SIG-M5 treated with dmso at 0.1 percent for 504 hours (cell line): ENCODE data around the gene ANKH.
"Not testable (repeated sequence)": the region's sequence is repeated elsewhere in the genome, so short reads cannot be mapped to it uniquely, and the experiment has no call there.

ENCODE experiments used
- DNase-seq: peaks from one replicate; lab custom pipeline; 2025; ENCODE audit not compliant: unreplicated experiment; lab: John Stamatoyannopoulos, UW

ANKH gene

DNA sequence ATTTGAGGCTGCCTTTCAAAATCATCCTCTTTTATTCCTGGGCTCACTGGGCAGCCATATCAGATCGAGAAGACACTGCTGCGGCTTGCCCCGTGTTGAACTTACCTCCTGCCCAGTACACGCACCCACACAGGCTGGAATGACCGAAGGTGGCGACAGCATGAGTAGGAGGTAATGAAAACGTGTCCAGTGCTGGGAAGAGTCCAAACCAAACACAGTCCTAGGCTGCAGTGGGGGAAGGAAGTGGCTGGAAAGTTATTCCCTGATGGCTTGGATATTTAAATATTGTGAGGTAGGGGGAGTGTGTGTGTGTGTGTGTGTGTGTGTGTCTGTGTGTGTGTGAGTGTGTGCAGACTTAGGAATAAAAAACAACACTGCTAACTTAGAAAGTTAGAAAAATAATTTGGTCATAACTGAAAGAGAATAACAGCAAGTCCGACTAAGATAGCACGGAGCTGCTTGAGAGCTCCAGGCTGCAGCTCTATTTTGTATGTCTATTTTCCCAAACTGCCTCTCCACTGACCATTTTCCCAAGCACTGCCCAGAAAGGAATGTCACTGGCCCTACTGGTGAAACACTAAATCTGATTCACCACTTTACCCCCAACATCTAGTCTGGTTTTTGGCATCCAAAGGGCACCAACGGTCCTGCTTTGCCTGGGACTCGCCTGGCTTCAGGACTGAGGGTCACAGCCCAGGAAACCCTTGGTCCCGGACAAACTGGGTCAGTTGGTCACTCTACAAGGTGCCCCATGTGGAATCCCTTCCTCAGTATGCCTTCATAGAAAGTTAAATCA lies 41.2 kb downstream of the ANKH start:
- DNase-seq = no peak

DNA sequence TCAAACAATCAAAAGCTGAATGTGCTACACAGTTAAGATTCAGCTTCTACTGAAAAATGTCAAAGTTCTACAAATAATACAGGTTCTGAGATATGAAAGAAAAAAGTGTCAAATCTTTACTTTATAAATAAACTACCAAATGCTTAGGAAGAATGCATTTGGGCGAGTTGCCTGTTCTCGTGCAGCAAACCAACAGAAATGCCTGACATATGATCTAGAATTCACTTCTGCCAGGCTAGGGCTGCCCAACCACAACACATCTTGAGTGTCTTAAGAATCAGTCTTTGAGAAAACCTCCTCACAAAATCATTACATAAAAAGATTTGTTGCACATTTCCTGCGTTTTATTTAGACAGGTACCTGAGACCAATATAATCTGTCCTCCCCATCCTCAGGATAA lies 42.2 kb downstream of the ANKH start:
- DNase-seq = no peak

DNA sequence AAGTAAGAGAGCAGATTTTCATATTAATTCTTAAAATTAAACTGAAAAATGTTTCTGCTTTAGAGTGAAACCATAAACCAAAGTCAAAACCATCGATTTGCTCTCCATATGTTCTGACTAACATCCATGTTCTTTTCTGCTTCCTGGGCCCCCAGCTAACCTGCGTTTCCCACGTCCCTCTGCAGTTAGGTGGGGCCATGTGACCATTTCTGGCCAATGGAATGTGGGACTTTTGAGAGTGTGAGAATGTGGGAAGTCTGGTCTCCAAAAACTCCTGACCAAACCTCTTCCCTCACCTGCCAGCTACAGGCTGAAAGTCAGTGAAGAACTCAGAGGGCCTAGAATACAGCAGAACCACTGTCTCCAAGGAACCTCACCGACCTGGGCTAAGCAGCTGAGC lies 44.9 kb downstream of the ANKH start:
- DNase-seq = no peak

DNA sequence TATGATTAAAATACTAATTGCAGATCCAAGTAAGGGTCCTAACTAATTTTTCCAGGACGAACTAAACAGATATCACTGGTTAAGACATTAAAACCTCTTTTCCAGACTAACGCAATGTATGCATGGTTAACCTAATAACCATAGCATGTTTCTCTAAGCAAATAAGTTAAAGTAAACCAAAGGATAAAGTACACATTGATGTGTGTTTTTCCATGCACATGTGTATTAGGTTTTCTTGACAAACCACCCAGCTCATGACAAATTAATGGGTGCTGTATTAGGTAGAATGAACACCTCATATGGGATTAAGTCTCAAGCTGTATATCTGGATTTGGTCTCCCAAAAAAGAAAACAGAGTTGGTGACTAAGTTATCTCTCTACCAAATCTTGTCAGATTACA lies 45.6 kb downstream of the ANKH start:
- no peak for DNase-seq

DNA sequence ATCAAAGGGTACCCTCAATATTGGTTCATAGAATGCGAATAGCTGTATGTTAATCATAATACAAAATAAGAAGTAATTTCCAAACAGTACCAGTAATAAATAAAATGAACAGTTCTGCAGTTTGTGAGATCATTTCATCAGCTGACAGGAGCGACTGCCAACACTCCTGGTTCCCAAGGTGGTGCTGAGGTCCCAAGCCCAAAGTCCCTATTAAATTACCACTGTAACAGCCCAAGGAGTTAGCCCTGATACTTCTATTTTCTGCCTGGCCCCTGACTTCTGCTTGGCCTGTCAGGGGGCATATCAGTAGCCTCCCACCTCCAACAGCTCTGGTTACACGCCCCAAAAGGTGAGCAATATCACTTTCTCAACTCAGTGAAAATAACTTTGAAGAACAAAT lies 47.1 kb downstream of the ANKH start:
- no peak for DNase-seq

DNA sequence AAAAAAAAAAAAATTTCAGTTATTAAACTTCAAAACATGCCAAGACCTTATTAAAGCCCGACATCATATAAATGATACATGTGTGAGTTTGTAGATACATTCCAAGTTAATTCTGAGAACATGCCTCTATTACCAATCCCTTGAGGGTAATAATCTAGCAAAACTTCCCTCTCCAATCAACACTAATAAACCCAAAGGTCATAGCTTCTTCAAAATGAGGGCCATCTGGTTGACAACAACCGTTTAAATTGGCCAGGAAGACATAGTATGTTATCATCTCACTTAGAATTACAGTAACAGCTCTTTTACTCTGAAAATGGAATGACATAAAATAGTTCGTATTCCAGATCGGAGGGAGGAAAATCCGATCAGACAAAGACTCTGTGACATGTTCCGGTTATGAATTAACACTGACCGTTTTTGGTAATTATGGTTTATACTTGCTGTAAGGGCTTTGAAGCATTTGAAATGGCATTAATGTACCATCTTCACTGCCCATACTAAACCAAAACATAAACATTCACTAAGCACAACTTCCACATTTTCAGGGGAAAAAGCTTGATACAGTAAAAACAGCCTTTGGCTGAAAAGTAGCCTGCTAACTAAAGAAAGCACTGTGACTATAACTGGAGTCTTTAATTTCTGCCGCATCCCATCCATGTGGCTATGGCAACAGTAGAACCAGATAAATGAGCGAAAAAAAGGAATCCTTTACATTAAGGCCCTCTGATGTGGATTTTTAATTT lies 50.3 kb downstream of the ANKH start:
- no peak for DNase-seq

DNA sequence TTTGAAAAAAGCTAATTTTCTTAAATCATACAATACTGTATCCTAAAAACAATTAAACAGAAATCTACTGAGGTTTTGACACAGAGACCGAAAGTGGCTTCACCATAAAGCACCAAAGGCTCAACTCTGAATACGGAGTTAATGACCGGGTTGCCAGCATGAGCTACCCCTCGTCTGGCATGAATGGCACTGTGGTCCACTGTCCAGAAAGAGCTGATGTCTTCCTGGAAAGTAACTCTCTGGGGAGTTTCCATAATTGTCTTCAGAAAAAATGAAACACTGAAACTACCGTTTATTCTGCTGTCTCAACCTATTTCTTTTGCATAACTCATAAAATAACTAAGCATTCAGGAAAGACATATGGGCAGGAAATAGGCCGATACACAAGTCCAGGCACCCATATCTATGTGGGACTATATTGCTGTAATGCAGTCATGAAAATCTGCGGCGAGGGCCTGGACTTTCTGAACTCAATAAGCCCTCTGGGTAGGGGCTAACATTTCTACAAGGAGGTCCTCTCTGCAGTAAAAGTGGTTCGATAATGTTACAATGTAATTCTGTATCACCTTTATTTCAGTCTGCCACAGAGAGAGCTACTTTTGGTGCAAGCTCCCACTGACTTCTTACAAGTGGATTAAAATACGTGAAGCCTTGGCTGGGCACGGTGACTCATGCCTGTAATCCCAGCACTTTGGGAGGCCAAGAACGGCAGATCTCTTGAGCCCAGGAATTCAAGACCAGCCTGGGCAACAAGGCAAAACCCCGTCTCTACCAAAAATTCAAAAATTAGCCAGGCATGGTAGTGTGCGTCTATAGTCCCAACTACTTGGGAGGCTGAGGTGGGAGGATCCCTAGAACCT lies 52.4 kb downstream of the ANKH start:
- no peak for DNase-seq

DNA sequence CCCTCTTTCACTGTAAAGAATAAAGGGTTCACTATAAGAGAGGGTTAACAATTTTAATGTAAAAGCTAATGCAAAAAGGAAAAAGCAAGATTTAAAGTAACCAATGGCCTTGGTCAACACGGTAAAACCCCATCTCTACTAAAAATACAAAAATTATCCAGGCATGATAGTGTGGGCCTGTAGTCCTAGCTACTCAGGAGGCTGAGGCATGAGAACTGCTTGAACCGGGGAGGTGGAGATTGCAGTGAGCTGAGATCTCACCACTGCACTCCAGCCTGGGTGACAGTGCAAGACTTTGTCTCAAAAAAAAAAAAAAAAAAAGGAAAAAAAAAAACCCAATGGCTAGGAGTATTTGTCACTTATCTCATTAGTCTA lies 53.8 kb downstream of the ANKH start:
- DNase-seq = not testable (repeated sequence)

DNA sequence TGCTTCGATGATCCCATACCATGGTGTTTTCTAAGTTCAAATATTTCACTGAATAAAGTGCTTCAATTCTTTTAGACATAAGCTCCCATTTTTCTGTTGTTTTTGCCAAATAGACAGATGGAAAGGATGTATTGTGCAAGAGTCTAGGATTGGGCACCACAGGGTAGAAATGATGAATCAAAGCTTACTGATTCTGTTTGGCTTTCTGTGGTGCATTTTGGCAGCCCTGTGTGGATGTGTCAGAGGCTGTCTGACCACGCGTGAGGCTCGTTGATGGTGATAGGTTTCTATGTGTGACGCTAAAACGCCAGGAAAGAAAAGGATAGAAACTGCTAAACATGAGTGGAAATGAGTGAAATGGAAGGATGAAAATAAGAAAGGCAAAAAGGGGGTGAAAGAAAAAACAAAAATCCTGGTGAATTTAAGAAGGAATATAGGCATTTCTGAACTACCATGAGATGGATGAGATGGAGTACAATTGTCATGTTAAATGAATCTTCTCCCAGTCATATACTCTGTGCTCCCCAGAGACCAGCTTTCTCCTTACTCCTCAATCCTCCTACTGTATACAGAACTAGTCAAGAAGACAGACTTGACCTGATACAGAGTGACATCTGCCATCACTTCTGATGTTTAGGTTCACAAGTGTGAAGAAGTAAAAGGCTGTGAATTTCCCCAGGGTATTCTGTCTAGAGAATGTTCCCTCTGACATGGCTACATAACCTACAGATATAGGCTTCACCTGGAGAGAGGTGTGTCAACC lies 54.4 kb downstream of the ANKH start:
- no peak for DNase-seq

DNA sequence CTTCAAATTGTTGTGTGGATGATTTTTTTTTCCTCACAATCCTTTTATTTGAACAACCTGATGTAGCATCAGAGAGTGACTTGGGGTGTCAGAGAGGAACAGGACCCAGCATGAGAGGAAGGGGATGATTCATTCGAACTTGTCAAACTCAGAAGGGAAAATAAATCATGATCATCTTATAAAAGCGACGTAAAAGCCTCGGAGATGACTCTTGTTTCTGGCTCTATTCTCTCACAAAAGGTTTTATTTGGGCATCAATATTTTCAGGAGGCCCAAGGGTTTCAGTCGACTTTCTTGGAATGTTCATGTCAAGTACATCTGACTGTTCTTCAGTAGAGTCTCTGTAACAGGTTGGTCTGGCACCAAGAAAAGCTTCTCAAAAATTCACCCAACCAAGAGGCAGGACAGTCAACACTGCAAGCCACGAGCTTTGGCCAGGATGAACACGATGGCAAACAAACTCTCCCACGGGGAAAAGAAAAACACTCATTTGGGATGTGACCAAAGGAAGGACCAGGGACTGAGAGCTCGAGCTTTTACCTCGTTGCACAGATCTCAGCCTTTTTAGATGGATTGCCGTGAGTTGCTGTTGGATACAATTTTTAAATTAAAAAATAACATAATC lies 55.1 kb downstream of the ANKH start:
- no peak for DNase-seq

DNA sequence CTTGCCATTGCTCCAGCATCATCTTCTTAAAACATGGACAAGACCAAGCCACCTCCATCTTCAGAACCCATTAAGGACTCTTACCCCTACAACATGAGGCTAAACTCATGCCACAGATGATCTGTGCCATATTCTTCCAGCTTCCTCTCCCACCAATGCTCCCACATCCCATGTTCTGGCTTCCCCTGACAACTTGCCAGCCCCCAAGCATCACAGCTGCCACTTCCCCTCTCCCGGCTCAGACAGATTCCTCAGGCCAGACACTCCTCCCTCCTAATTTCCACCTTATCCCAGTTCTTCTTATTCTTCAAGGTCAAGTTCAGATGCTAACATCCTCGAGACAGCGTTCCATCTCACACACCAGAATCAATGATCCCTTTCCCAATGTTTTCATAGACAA lies 57.8 kb downstream of the ANKH start:
- no peak for DNase-seq

DNA sequence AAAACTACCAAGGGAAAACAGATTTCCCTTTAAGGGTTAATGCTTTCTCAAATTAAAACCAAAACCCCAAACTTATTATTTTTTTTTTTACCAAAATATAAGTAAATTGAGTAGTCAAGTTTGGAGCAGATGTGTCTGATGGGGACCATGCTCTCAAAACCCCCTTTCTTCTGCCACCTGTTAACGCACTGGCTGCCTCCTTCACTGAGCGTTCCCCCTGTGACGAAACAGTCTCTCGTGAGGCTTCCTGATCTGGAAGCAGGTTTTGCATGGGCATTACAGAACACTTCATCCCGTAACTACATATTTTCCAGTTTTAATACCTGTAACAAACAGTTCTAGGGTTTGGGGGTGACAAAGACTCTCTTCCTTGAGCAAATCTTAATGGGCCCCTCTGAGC lies 59.4 kb downstream of the ANKH start:
- no peak for DNase-seq

DNA sequence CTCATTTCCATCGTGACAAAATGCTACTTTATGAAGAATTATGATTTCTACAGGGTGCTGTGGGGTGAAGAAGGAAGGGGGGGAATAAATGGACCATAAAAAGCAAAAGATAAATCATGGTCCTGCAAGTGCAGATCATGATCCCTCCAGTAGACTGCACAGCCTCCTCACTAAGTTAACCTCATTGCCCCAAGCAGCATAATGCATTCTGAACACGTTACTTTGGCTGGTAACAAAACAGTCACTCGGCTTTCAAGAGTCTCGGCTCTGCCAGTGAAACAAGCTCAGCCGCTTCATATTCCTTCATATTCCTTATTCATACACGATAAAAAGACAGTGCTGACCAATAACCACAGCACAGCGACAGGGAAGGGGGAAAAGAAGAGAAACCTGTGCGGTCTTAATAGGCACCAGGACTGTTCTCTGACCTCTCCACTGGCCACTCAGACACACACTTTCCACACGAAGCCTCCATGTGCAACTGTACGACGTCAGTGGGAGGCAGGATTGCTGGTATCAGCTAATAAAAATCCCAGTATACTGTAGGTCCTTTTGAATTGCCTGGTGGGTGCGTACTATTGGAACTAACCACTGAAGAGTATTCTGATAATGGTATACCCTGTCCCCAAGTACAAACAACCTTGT lies 60.5 kb downstream of the ANKH start:
- DNase-seq = no peak

DNA sequence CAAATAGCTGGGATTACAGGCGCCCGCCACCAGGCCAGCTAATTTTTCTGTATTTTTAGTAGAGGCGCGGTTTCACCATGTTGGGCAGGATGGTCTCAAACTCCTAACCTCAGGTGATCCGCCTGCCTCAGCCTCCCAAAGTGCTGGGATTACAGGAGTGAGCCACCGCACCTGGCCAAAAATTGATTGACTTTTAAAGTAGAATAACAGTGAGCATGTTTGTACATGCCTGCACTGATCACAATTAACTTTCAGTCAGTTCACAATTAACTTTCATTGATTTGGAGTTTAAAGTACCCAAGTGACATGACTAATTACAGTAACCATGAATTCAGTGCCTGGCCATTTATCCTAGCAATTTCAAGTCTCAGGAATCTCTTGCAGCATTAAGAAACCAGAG lies 61.3 kb downstream of the ANKH start:
- no peak for DNase-seq

DNA sequence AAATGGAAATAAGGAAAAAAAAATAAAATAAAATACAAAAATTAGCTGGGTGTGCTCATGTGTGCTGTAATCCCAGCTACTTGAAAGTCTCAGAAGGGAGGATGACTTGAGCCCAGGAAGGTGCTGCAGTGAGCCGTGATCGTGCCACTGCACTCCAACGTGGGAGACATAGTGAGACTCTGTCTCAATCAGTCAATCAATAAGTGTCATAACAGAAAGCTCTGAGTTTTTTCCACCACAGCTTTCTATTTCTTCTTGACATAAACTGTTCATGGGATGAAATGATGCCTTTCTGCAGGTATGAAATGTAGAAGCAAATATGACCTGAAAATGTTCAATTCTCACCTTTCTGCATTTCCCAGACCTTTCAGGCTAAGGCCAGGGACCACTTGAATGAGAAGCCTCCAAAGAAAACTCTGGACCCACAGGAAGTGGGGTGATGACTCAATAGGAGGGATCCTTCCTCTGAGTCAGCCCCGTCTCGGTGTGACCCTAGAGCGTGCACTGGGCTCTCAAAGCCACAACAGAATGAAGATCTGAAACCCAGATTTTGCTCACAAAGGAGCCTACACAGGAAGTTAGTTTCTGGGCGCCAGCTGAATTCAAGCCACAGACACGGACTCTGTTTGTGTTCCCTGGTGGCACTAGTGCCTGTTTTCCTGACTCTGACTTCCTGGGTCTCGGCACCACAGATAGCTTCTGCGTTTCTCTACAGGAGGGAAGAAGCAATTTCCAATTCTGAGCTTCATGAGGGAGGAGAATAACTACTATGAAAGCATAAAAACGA lies 62.0 kb downstream of the ANKH start:
- DNase-seq = peak; percentile 94

DNA sequence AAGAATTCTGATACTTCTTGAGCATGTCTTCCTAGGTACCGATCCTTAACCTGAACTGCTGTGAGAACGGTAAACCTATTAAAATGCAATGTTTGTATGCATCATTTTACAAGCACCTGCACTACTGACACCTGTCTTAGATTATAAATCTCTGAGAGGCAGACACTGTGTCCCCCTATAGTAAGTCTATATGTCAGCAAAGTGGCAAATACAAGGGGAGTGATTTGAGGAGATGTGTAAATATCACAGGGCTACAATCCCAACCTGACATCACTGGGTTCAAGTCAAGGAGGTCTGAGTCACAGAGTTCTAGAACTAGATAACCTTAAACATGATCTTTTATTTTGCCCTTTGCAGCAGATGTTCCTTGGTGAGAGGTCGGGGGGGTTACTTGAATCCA lies 64.1 kb downstream of the ANKH start:
- no peak for DNase-seq

DNA sequence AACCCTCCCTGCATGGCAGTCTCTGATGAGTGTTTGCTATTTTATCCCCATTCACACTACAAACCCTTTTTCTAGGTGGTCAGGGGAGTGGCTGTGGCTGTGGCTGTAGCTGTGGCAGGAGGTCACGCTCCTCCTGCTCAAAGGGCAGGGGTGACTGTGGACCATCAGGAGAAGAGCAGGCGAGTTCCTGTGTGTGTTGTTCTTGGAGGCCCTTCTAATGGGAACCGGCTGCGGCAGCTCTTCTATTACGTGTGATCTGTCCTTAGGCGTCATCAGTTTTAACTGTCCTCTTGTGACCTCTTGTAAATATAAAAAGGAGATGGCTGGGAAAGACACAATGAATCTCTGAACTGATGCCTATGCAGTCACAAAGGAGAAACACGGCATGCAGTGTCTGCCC lies 65.1 kb downstream of the ANKH start:
- no peak for DNase-seq

DNA sequence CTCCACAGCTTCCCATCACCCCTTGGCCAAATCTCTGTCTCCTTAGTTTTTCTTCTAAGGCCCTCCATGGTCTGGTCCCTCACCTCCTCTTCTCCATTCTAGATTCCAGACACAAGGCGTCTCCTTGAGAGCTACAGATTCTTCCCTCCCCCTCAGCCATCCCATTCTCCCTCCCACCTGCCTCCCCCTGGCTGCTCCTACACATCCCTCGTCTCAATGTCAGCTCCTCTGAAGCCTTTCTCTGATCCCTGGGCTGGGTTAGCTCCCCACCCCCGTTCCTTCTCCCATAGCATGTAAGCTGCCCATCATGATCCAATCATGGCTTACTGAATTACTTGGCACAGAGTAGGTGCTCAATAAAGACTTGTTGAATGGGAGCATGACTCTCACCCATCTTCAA lies 69.0 kb downstream of the ANKH start:
- DNase-seq = no peak

DNA sequence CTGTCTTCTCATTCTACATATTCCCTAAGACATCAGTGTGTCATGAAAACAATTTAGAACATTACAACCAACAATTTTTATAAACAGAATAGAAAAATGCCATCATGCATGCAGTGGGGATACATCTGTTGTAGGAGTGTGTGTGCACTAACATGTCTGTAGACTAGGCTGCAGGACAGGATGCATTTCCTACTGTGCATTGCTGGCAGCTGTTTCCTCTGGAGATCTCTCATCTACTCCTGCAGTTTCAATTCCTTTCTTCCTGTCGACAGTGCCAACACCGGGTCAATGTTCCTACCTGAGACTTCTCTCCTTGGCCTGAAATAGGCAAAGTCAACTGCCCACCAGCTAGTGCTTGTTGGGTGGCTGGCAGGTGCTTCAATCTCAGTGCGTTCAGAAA lies 69.8 kb downstream of the ANKH start:
- DNase-seq = no peak
